Neural cell (in vitro differentiated cells): ENCODE results near the gene MGAT4C. TPM values are rescaled to one million over a fixed set of nuclear protein-coding genes. Genes with fewer than 3 reads are reported as not detected.
A peak's percentile ranks its signal among the peaks of the same experiment; 100 is the strongest.

Experiments used
- H2AFZ ChIP-seq: fragments of 200-600, 300-800 bp; sonication (generic), shearing (Covaris generic); 2 replicates; pipeline ENCODE4 v1.6.0; 2014; ENCODE audit warnings: low read depth, mild to moderate bottlenecking, antibody characterized with exemption, low read length, moderate library complexity
- H3F3A ChIP-seq: fragments of 200-600 bp; shearing (Covaris generic); 2 replicates; pipeline ENCODE4 v1.6.1; 2016; ENCODE audit warnings: mild to moderate bottlenecking, moderate library complexity, mixed read lengths, antibody characterized with exemption, low read length; ENCODE audit not compliant: insufficient read depth, poor library complexity, severe bottlenecking
- H3K27ac ChIP-seq: fragments of 200-600, 300-800 bp; sonication (generic), shearing (Covaris generic); 2 replicates; pipeline ENCODE4 v1.5.1; 2014; ENCODE audit warnings: mild to moderate bottlenecking, low read length, moderate library complexity
- H3K27me3 ChIP-seq: fragments of 300-800, 200-600 bp; sonication (generic), shearing (Covaris generic); 2 replicates; pipeline ENCODE4 v1.6.0; 2014; ENCODE audit warnings: mild to moderate bottlenecking, low read depth, low read length, moderate library complexity; ENCODE audit not compliant: insufficient read depth
- H3K36me3 ChIP-seq: fragments of 300-800, 200-600 bp; sonication (generic), shearing (Covaris generic); 2 replicates; pipeline ENCODE4 v1.5.1; 2014; ENCODE audit warnings: mild to moderate bottlenecking, antibody characterized with exemption, low read length, moderate library complexity; ENCODE audit not compliant: insufficient read depth
- H3K4me2 ChIP-seq: fragments of 300-800, 200-600 bp; sonication (generic), shearing (Covaris generic); 2 replicates; pipeline ENCODE4 v1.6.0; 2014; ENCODE audit warnings: mild to moderate bottlenecking, low read length
- H3K4me3 ChIP-seq: fragments of 300-800, 200-600 bp; sonication (generic), shearing (Covaris generic); 2 replicates; pipeline ENCODE4 v1.5.1; 2014; ENCODE audit warnings: mild to moderate bottlenecking, low read length, moderate library complexity
- H3K79me2 ChIP-seq: fragments of 200-600 bp; shearing (Covaris generic); replicated peaks from 2 replicates; pipeline ENCODE4 v1.6.0; 2014; ENCODE audit warnings: mild to moderate bottlenecking, low read length, moderate library complexity; ENCODE audit not compliant: insufficient read depth
- H3K9ac ChIP-seq: fragments of 300-800, 200-600 bp; sonication (generic), shearing (Covaris generic); 2 replicates; pipeline ENCODE4 v1.6.1; 2016; ENCODE audit warnings: mild to moderate bottlenecking, low read length, mixed read lengths
- H3K9me2 ChIP-seq: fragments of 200-600 bp; shearing (Covaris generic); 2 replicates; pipeline ENCODE4 v1.6.1; 2016; ENCODE audit warnings: mild to moderate bottlenecking, low read length, mixed read lengths; ENCODE audit not compliant: insufficient read depth
- H3K9me3 ChIP-seq: fragments of 200-600, 300-800 bp; sonication (generic), shearing (Covaris generic); 2 replicates; pipeline ENCODE4 v1.6.1; 2016; ENCODE audit warnings: mild to moderate bottlenecking, mixed run types, low read length, moderate library complexity, mixed read lengths
- H4K20me1 ChIP-seq: fragments of 200-600 bp; shearing (Covaris generic); 2 replicates; pipeline ENCODE4 v1.6.1; 2016; ENCODE audit warnings: mild to moderate bottlenecking, mixed run types; ENCODE audit not compliant: insufficient read depth
- EP300 ChIP-seq: fragments of 450-650 bp; conservative IDR thresholded peaks from 2 replicates; pipeline ENCODE4 v1.6.1; 2014; ENCODE audit warnings: antibody characterized with exemption, mild to moderate bottlenecking, moderate library complexity; ENCODE audit not compliant: poor library complexity, severe bottlenecking
- EZH2 ChIP-seq: fragments of 200-600, 300-800 bp; shearing (Covaris generic), sonication (generic); IDR thresholded peaks from 2 replicates; pipeline ENCODE4 v1.6.1; 2014; ENCODE audit warnings: antibody characterized with exemption, low read length, borderline replicate concordance, mild to moderate bottlenecking; ENCODE audit not compliant: insufficient read depth, poor library complexity, severe bottlenecking
- MXI1 ChIP-seq: fragments of 450-650 bp; conservative IDR thresholded peaks from 2 replicates; pipeline ENCODE4 v1.6.1; 2014; ENCODE audit warnings: antibody characterized with exemption, mild to moderate bottlenecking; ENCODE audit not compliant: poor library complexity, severe bottlenecking
- POLR2AphosphoS5 ChIP-seq: IDR thresholded peaks from 2 replicates; pipeline ENCODE4 v1.6.1; 2012
- RAD21 ChIP-seq: fragments of 450-650 bp; conservative IDR thresholded peaks from 2 replicates; pipeline ENCODE4 v1.6.1; 2014; ENCODE audit warnings: antibody characterized with exemption, mild to moderate bottlenecking, moderate library complexity
- REST ChIP-seq: IDR thresholded peaks from 2 replicates; pipeline ENCODE4 v1.6.1; 2012; ENCODE audit warnings: borderline replicate concordance
- SMC3 ChIP-seq: fragments of 450-650 bp; conservative IDR thresholded peaks from 2 replicates; pipeline ENCODE4 v1.6.1; 2014; ENCODE audit warnings: antibody characterized with exemption, mild to moderate bottlenecking, moderate library complexity; ENCODE audit not compliant: poor library complexity
- TAF1 ChIP-seq: IDR thresholded peaks from 2 replicates; pipeline ENCODE4 v1.6.1; 2012; ENCODE audit warnings: low read depth
- polyA plus RNA-seq: library from polyadenylated mRNA; depleted of rRNA; stranded (reverse); fragments of >200 nt; gene quantifications from 2 replicates; pipeline ENCODE4 v1.2.3, GENCODE V29; 2014
- TF ChIP-seq, protein P1 (sequence below): fragments of 450-650 bp; IDR thresholded peaks from 2 replicates; pipeline ENCODE4 v1.5.1; 2014; ENCODE audit warnings: antibody characterized with exemption, mild to moderate bottlenecking, moderate library complexity; ENCODE audit not compliant: poor library complexity, severe bottlenecking

MGAT4C gene
- polyA plus RNA-seq, 1 donor from 2014 or later: 20.7 TPM

GRCh38 chr12:86138770-86139169 is 117.4 kb downstream of the MGAT4C start:
- H3K9me3 ChIP-seq: no peaks in the 10 kb centered on the region
- H3K27ac ChIP-seq: no peak overlapping the region
- H4K20me1 ChIP-seq: no peaks in the 10 kb centered on the region
- H3K36me3 ChIP-seq: no peaks in the 10 kb centered on the region
- H3K9ac ChIP-seq: no peak overlapping the region
- no peaks in the 10 kb centered on the region for H3K79me2 ChIP-seq
- H2AFZ ChIP-seq: no peak overlapping the region
- H3F3A ChIP-seq: no peaks in the 10 kb centered on the region
- TF ChIP-seq TAF1 (no peak), EP300 (no peak), SMC3 (no peak), RAD21 (no peak)
- TF ChIP-seq, protein P1, sequence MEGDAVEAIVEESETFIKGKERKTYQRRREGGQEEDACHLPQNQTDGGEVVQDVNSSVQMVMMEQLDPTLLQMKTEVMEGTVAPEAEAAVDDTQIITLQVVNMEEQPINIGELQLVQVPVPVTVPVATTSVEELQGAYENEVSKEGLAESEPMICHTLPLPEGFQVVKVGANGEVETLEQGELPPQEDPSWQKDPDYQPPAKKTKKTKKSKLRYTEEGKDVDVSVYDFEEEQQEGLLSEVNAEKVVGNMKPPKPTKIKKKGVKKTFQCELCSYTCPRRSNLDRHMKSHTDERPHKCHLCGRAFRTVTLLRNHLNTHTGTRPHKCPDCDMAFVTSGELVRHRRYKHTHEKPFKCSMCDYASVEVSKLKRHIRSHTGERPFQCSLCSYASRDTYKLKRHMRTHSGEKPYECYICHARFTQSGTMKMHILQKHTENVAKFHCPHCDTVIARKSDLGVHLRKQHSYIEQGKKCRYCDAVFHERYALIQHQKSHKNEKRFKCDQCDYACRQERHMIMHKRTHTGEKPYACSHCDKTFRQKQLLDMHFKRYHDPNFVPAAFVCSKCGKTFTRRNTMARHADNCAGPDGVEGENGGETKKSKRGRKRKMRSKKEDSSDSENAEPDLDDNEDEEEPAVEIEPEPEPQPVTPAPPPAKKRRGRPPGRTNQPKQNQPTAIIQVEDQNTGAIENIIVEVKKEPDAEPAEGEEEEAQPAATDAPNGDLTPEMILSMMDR: no peak
- no peaks in the 10 kb centered on the region for H3K27me3 ChIP-seq
- no peak overlapping the region for H3K4me2 ChIP-seq
- no peak overlapping the region for H3K4me3 ChIP-seq
- no peaks in the 10 kb centered on the region for H3K9me2 ChIP-seq

DNA sequence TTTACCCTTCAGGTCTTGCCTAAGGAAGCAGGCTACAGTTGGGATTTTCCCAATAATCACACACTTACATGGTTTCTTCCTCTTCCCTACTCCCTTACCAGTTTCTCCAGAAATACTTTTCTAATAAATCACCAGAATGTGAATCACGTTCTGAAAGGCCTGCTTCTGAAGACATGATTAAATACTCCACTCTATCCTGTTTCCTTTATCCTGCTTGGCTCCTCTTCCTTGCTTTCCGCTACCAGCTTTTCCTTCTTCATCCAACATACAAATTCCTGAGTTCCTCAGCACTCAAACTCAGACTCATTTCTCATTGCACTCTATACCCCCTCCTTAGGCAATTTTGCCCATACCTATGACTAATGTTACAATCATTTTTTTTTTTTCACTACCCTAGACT is 118.3 kb downstream of the MGAT4C start:
- H3K27me3 ChIP-seq: no peaks in the 10 kb centered on the region
- H3K36me3 ChIP-seq: no peaks in the 10 kb centered on the region
- H3K4me2 ChIP-seq: no peak overlapping the region
- H3K9me3 ChIP-seq: no peaks in the 10 kb centered on the region
- no peaks in the 10 kb centered on the region for H3F3A ChIP-seq
- no peak overlapping the region for H3K27ac ChIP-seq
- H2AFZ ChIP-seq: no peak overlapping the region
- no peak overlapping the region for H3K4me3 ChIP-seq
- TF ChIP-seq SMC3 (no peak), REST (no peak)
- no peak overlapping the region for H3K9ac ChIP-seq
- H3K9me2 ChIP-seq: no peaks in the 10 kb centered on the region
- no peaks in the 10 kb centered on the region for H3K79me2 ChIP-seq
- H4K20me1 ChIP-seq: no peaks in the 10 kb centered on the region

GRCh38 chr12:86134561-86134960 is 121.6 kb downstream of the MGAT4C start:
- Histone ChIP-seq H3K27ac (peak overlapping the region; percentile 76), H4K20me1 (no peaks in the 10 kb centered on the region), H3K27me3 (no peaks in the 10 kb centered on the region), H3K9me2 (no peaks in the 10 kb centered on the region), H3K79me2 (no peaks in the 10 kb centered on the region), H3K4me3 (peak overlapping the region; percentile 5), H3K9ac (peak overlapping the region; percentile 0), H3K9me3 (no peaks in the 10 kb centered on the region), H3K36me3 (no peaks in the 10 kb centered on the region), H3F3A (no peaks in the 10 kb centered on the region), H3K4me2 (peak overlapping the region; percentile 25), H2AFZ (no peak overlapping the region)
- TF ChIP-seq RAD21 (peak; percentile 21), TAF1 (no peak), POLR2AphosphoS5 (peak; percentile 57), MXI1 (no peak), EP300 (peak; percentile 73), EZH2 (no peak), SMC3 (peak; percentile 17), REST (no peak)
- TF ChIP-seq, protein P1: no peak
